CD4-positive, alpha-beta T cell (primary cell): Measurements from ENCODE around the gene ZNF444. TPM values are rescaled to one million over a fixed set of nuclear protein-coding genes. Genes with fewer than 3 reads are reported as not detected.
A peak's percentile ranks its signal among the peaks of the same experiment; 100 is the strongest.

Experiments used
- ATAC-seq: fragments of 200-7000 bp; cut with Tn5 transposase; one replicate; pipeline ENCODE4 v1.10.0; 2022; ENCODE audit warnings: mild to moderate bottlenecking; ENCODE audit not compliant: poor library complexity
- CTCF ChIA-PET: fragments of 350-600 bp; sonication (Branson Sonifier 250); formaldehyde crosslinking; loops from one replicate; lab custom pipeline; 2021; ENCODE audit warnings: antibody characterized with exemption, inconsistent platforms; lab: Charles Lee
- POLR2A ChIA-PET: fragments of 350-600 bp; sonication (Branson Sonifier 250); formaldehyde crosslinking; loops from one replicate; lab custom pipeline; 2021; ENCODE audit warnings: antibody characterized with exemption, inconsistent platforms; lab: Charles Lee
- DNase-seq, 14 experiments: peaks; one replicate each; pipeline ENCODE4 v3.0.0-alpha.2; 2013 to 2020; ENCODE audit warnings: mixed read lengths in 2 of 14
- H3K27ac ChIP-seq, 2 donors: one replicate each; pipeline versions ENCODE4 v1.5.1 to v1.7.0; 2013; ENCODE audit warnings: low read length in 2 of 2, low read depth in 1 of 2, mild to moderate bottlenecking in 1 of 2
- H3K27me3 ChIP-seq, 2 experiments: 1 replicate in 1 of 2; 2 replicates in 1 of 2; pipeline versions ENCODE4 v1.6.1 to v1.7.0; 2013; ENCODE audit warnings: low read length in 2 of 2, control low read depth in 1 of 2, mild to moderate bottlenecking in 1 of 2, moderate library complexity in 1 of 2; ENCODE audit not compliant: insufficient read depth in 2 of 2, control insufficient read depth in 1 of 2
- H3K36me3 ChIP-seq: one replicate; pipeline ENCODE4 v1.6.1; 2013; ENCODE audit warnings: low read length, control low read depth; ENCODE audit not compliant: insufficient read depth
- H3K4me1 ChIP-seq: one replicate; pipeline ENCODE4 v1.6.1; 2013; ENCODE audit warnings: low read length, control low read depth; ENCODE audit not compliant: insufficient read depth
- H3K4me3 ChIP-seq: one replicate; pipeline ENCODE4 v1.5.1; 2013; ENCODE audit warnings: mild to moderate bottlenecking, low read length, moderate library complexity
- H3K9me3 ChIP-seq, 2 experiments: 1 replicate in 1 of 2; 2 replicates in 1 of 2; pipeline versions ENCODE4 v1.6.1 to v1.7.0; 2013; ENCODE audit warnings: low read length in 2 of 2, mild to moderate bottlenecking in 2 of 2, control low read depth in 1 of 2, moderate library complexity in 1 of 2; ENCODE audit not compliant: control insufficient read depth in 1 of 2, insufficient read depth in 1 of 2
- H3K27ac Mint-ChIP-seq: one replicate; pipeline ENCODE4 v1.8.0; 2020; ENCODE audit warnings: mixed read lengths
- H3K27me3 Mint-ChIP-seq: one replicate; pipeline ENCODE4 v1.8.0; 2021; ENCODE audit warnings: mixed read lengths
- H3K36me3 Mint-ChIP-seq: one replicate; pipeline ENCODE4 v1.8.0; 2021; ENCODE audit warnings: low read depth, mixed read lengths
- H3K4me1 Mint-ChIP-seq: one replicate; pipeline ENCODE4 v1.8.0; 2021; ENCODE audit warnings: low read depth, mixed read lengths
- H3K4me3 Mint-ChIP-seq: one replicate; pipeline ENCODE4 v1.8.0; 2020; ENCODE audit warnings: mild to moderate bottlenecking, mixed read lengths
- H3K9me3 Mint-ChIP-seq: one replicate; pipeline ENCODE4 v1.8.0; 2020; ENCODE audit warnings: mixed read lengths
- CTCF ChIP-seq: fragments of 200-600 bp; IDR thresholded peaks from one replicate; pipeline ENCODE4 v1.8.0; 2022; ENCODE audit warnings: antibody characterized with exemption, mild to moderate bottlenecking
- intact Hi-C, 2 experiments: fragments of 100-400 bp; cut with DNase I in 1 of 2; cut with micrococcal nuclease in 1 of 2; formaldehyde crosslinking; loops; one replicate each; pipeline versions ENCODE4 v1.15.1 to v1.9.0; 2023 to 2025; cut with DNase I, micrococcal nuclease
- total RNA-seq, 174 experiments: library from RNA in 2 of 174; stranded (reverse) in 2 of 174; gene quantifications; one replicate each; pipeline ENCODE4 v1.2.3 and lab custom pipeline; 2021 to 2026

The ZNF444 gene
- total RNA-seq, 2 experiments from 2014 or later = 13.5 TPM

GRCh38 chr19:56125806-56126590, 15.1 kb upstream of the ZNF444 start:
- Mint-ChIP-seq H3K9me3 (no peaks in the 10 kb centered on the region), H3K36me3 (peaks cover 6% of the 10 kb centered on the region), H3K27ac (peak overlapping the region; percentile 90), H3K4me3 (no peak overlapping the region), H3K27me3 (no peaks in the 10 kb centered on the region), H3K4me1 (peaks cover 39% of the 10 kb centered on the region)
- ChIA-PET POLR2A (interaction anchor here (1.6 kb wide), 1 partner anchor 15 kb away, joined by 14 read pairs; the partner anchor contains the start of gene ZNF444), CTCF (no interaction called here)
- Histone ChIP-seq H3K27me3 (no peaks in the 10 kb centered on the region), H3K27ac (no peak overlapping the region), H3K9me3 (no peaks in the 10 kb centered on the region), H3K36me3 (no peaks in the 10 kb centered on the region), H3K4me1 (peaks cover 25% of the 10 kb centered on the region), H3K4me3 (no peak overlapping the region)
- no peak for TF ChIP-seq CTCF
- ATAC-seq (no peak), DNase-seq (no peak)
- intact Hi-C loops = no loop called here

DNA sequence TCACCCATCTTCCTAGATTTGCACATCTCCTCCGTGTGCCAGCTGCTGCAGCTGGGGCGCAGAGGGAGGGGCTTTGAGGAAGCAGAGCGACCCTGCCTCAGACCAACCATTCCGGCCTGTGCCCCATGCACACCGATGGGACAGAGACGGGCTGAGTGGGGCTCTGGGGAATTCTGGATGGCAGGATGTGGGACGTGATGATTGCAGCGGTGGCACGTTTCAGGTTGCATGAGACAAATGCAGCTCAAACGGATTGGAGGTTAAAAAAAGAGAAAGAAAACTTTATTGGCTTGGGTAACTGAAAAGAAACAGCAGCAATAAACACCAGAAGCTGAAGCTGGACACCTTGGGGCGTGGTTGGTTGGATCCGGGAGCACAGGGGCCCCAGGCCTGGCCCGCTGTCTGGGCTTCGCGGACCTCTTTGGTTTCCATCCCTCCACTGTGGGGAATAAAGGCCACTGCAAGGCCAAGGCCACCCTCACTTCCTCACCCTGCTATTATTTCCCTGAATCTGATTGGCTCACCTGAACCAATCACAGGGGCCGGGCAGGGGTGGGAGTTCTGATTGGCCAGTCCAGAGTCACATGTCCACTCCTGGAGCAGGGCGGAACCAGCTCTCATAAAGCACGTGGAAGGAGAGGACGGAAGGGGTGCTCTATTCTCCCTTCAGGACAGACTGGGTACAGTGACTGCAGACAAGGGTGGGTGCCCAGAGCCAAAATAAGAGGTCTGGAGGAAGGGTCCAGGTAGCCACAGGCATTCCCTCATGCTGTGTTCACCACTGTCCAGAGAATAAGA, 13.9 kb upstream of the ZNF444 start:
- ChIA-PET CTCF (no interaction called here), POLR2A (interaction anchor here (0.9 kb wide), 1 partner anchor 13 kb away, joined by 3 read pairs; no protein-coding TSS in a partner anchor)
- H3K27me3 Mint-ChIP-seq = no peaks in the 10 kb centered on the region
- Histone ChIP-seq H3K36me3 (no peaks in the 10 kb centered on the region), H3K27me3 (no peaks in the 10 kb centered on the region), H3K4me3 (no peak overlapping the region), H3K9me3 (no peaks in the 10 kb centered on the region), H3K27ac (no peak overlapping the region), H3K4me1 (peaks cover 19% of the 10 kb centered on the region)
- H3K4me3 Mint-ChIP-seq = no peak overlapping the region
- H3K27ac Mint-ChIP-seq = no peak overlapping the region
- DNase-seq (no peak), ATAC-seq (no peak)
- no peaks in the 10 kb centered on the region for H3K9me3 Mint-ChIP-seq
- TF ChIP-seq CTCF = no peak
- peaks cover 27% of the 10 kb centered on the region for H3K4me1 Mint-ChIP-seq
- H3K36me3 Mint-ChIP-seq = no peaks in the 10 kb centered on the region
- intact Hi-C loops = no loop called here

GRCh38 chr19:56130006-56130405, 11.1 kb upstream of the ZNF444 start:
- CTCF ChIA-PET = no interaction called here
- Histone ChIP-seq H3K27me3 (no peaks in the 10 kb centered on the region), H3K4me1 (peaks cover 6% of the 10 kb centered on the region), H3K27ac (no peak overlapping the region), H3K9me3 (no peaks in the 10 kb centered on the region), H3K4me3 (no peak overlapping the region), H3K36me3 (no peaks in the 10 kb centered on the region)
- Mint-ChIP-seq H3K9me3 (no peaks in the 10 kb centered on the region), H3K4me3 (no peak overlapping the region), H3K36me3 (no peaks in the 10 kb centered on the region), H3K4me1 (peaks cover 9% of the 10 kb centered on the region), H3K27ac (no peak overlapping the region), H3K27me3 (no peaks in the 10 kb centered on the region)
- intact Hi-C loops = no loop called here
- DNase-seq = no peak
- POLR2A ChIA-PET = no interaction called here
- ATAC-seq = no peak
- no peak for TF ChIP-seq CTCF
